HepG2 (cell line): Measurements from ENCODE around the gene CD207. TPM values are rescaled to one million over a fixed set of nuclear protein-coding genes. Genes with fewer than 3 reads are reported as not detected.

Source experiments
- ATAC-seq: fragments of 200-7000 bp; cut with Tn5 transposase; 3 replicates; pipeline ENCODE4 v1.9.1; 2020; ENCODE audit warnings: mild to moderate bottlenecking, moderate library complexity
- BruUV-seq: library from RNA; stranded (reverse); fragments of 400-500 nt; replicated peaks from 2 replicates; lab custom pipeline; 2021; lab: Mats Ljungman, UMichigan
- CTCF ChIA-PET: fragments of 300-600 bp; formaldehyde crosslinking; extraction: SDS; loops from one replicate; lab custom pipeline; 2021; ENCODE audit warnings: low total read pairs, inconsistent platforms, low intra/inter-chr PET ratio; lab: Yijun Ruan, JAX
- POLR2A ChIA-PET: fragments of 350-600 bp; sonication (Branson Sonifier 250); formaldehyde crosslinking; loops from one replicate; lab custom pipeline; 2020; ENCODE audit warnings: antibody characterized with exemption, inconsistent platforms; lab: Yijun Ruan, JAX
- DNase-seq: peaks from one replicate; pipeline ENCODE4 v3.0.0-alpha.2; 2015; ENCODE audit warnings: low spot score
- FAIRE-seq: peaks from 3 replicates; lab custom pipeline; 2011; peaks lifted over from hg19 to GRCh38; lab: Jason Lieb, UNC
- H2AFZ ChIP-seq: one replicate; pipeline ENCODE4 v1.6.1; 2011; ENCODE audit warnings: low read length, inconsistent platforms
- H3K27ac ChIP-seq: fragments of 300-600 bp; 3 replicates; pipeline ENCODE4 v1.8.0; 2011; ENCODE audit warnings: mixed run types, mild to moderate bottlenecking, mixed read lengths, low read length, inconsistent platforms; ENCODE audit not compliant: insufficient read depth; ENCODE audit errors: extremely low read length
- H3K27me3 ChIP-seq, 2 experiments: fragments of 200-600 bp in 1 of 2; 2 replicates in 1 of 2; 3 replicates in 1 of 2; pipeline versions ENCODE4 v1.6.0 to v1.8.0; 2011; ENCODE audit warnings: low read length in 2 of 2, mild to moderate bottlenecking in 2 of 2, moderate library complexity in 2 of 2, inconsistent platforms in 1 of 2; ENCODE audit not compliant: insufficient read depth in 2 of 2, control insufficient read depth in 1 of 2
- H3K36me3 ChIP-seq, 2 experiments: fragments of 200-600 bp in 1 of 2; replicated peaks in 1 of 2; 2 replicates in 1 of 2; 3 replicates in 1 of 2; pipeline versions ENCODE4 v1.5.1 to v1.8.0; 2011; ENCODE audit warnings: low read length in 2 of 2, inconsistent platforms in 1 of 2; ENCODE audit not compliant: insufficient read depth in 2 of 2, control insufficient read depth in 1 of 2
- H3K4me1 ChIP-seq: 2 replicates; pipeline ENCODE4 v1.5.1; 2012; ENCODE audit warnings: low read length, inconsistent platforms; ENCODE audit not compliant: insufficient read depth
- H3K4me2 ChIP-seq: 2 replicates; pipeline ENCODE4 v1.6.0; 2011; ENCODE audit warnings: low read depth, low read length, inconsistent platforms
- H3K4me3 ChIP-seq, 3 experiments: fragments of 200-600 bp in 1 of 3; sonication (generic), shearing (Covaris generic) in 1 of 3; replicated peaks in 1 of 3; 2 replicates each; pipeline ENCODE4 v1.5.1; 2011 to 2016; ENCODE audit warnings: low read length in 3 of 3, inconsistent platforms in 2 of 3, low read depth in 2 of 3, mild to moderate bottlenecking in 2 of 3, control low read depth in 1 of 3, mixed read lengths in 1 of 3; ENCODE audit not compliant: insufficient read depth in 1 of 3
- H3K79me2 ChIP-seq: one replicate; pipeline ENCODE4 v1.6.1; 2011; ENCODE audit warnings: low read length, inconsistent platforms; ENCODE audit not compliant: insufficient read depth
- H3K9ac ChIP-seq: 2 replicates; pipeline ENCODE4 v1.6.0; 2011; ENCODE audit warnings: mild to moderate bottlenecking, low read depth, low read length, inconsistent platforms; ENCODE audit not compliant: insufficient read depth
- H3K9me3 ChIP-seq: 2 replicates; pipeline ENCODE4 v1.5.1; 2012; ENCODE audit warnings: mild to moderate bottlenecking, low read length
- H4K20me1 ChIP-seq: 2 replicates; pipeline ENCODE4 v1.6.0; 2011; ENCODE audit warnings: inconsistent platforms, mild to moderate bottlenecking, low read length, moderate library complexity; ENCODE audit not compliant: insufficient read depth
- GPBP1L1 ChIP-seq: sonication (generic); formaldehyde crosslinking; IDR thresholded peaks from 2 replicates; pipeline ENCODE4 v1.5.0; 2020; ENCODE audit warnings: mild to moderate bottlenecking, missing genetic modification reagents
- HDAC6 ChIP-seq: fragments of 200-600 bp; sonication (generic); IDR thresholded peaks from 2 replicates; pipeline ENCODE4 v1.7.0; 2017; ENCODE audit warnings: mild to moderate bottlenecking, antibody characterized with exemption, low read length, low read depth
- HMGA1 ChIP-seq: sonication (generic); formaldehyde crosslinking; conservative IDR thresholded peaks from 2 replicates; pipeline ENCODE4 v1.4.0; 2020; ENCODE audit warnings: missing genetic modification reagents
- HNF1B ChIP-seq: sonication (generic); formaldehyde crosslinking; IDR thresholded peaks from 2 replicates; pipeline ENCODE4 v1.5.1; 2020; ENCODE audit warnings: mild to moderate bottlenecking, moderate library complexity, missing genetic modification reagents
- HNF4G ChIP-seq, 2 experiments: sonication (generic) in 1 of 2; formaldehyde crosslinking in 1 of 2; IDR thresholded peaks; 2 replicates each; pipeline versions ENCODE4 v1.4.0 to v1.6.1; 2011 to 2020; ENCODE audit warnings: borderline replicate concordance in 2 of 2, low read depth in 2 of 2, mild to moderate bottlenecking in 2 of 2, low read length in 1 of 2, missing genetic modification reagents in 1 of 2, moderate library complexity in 1 of 2
- HOXA5 ChIP-seq: sonication (generic); formaldehyde crosslinking; IDR thresholded peaks from 2 replicates; pipeline ENCODE4 v1.4.0; 2020; ENCODE audit warnings: missing genetic modification reagents
- NR2C2 ChIP-seq: sonication (generic); formaldehyde crosslinking; IDR thresholded peaks from 2 replicates; pipeline ENCODE4 v1.4.0; 2020; ENCODE audit warnings: missing genetic modification reagents, mild to moderate bottlenecking, moderate library complexity, borderline replicate concordance
- SALL1 ChIP-seq: sonication (generic); formaldehyde crosslinking; IDR thresholded peaks from 2 replicates; pipeline ENCODE4 v1.8.0; 2022; ENCODE audit warnings: mild to moderate bottlenecking, missing genetic modification reagents
- SP2 ChIP-seq: sonication (generic); formaldehyde crosslinking; IDR thresholded peaks from 2 replicates; pipeline ENCODE4 v1.5.1; 2020; ENCODE audit warnings: mild to moderate bottlenecking, missing genetic modification reagents
- TBX2 ChIP-seq: sonication (generic); formaldehyde crosslinking; IDR thresholded peaks from 2 replicates; pipeline ENCODE4 v1.5.0; 2020; ENCODE audit warnings: missing genetic modification reagents, mild to moderate bottlenecking, borderline replicate concordance
- TEAD3 ChIP-seq: optimal IDR thresholded peaks from 2 replicates; pipeline ENCODE3; 2016; ENCODE audit warnings: borderline replicate concordance
- ZBED4 ChIP-seq: sonication (generic); formaldehyde crosslinking; IDR thresholded peaks from 2 replicates; pipeline ENCODE4 v1.4.0; 2020; ENCODE audit warnings: missing genetic modification reagents, borderline replicate concordance
- ZFP82 ChIP-seq: sonication (generic); formaldehyde crosslinking; IDR thresholded peaks from 2 replicates; pipeline ENCODE4 v1.5.1; 2020; ENCODE audit warnings: mild to moderate bottlenecking, missing genetic modification reagents, borderline replicate concordance
- ZNF232 ChIP-seq: sonication (generic); formaldehyde crosslinking; IDR thresholded peaks from 2 replicates; pipeline ENCODE4 v1.4.0; 2020; ENCODE audit warnings: missing genetic modification reagents, borderline replicate concordance
- ZNF670 ChIP-seq: sonication (generic); formaldehyde crosslinking; IDR thresholded peaks from 2 replicates; pipeline ENCODE4 v1.8.0; 2022; ENCODE audit warnings: mild to moderate bottlenecking, missing genetic modification reagents, borderline replicate concordance
- WGBS: methylation state at CpG from one replicate; pipeline ENCODE4 v1.1.6; 2017; ENCODE audit warnings: low lambda C conversion rate; 5-methylcytosine and 5-hydroxymethylcytosine counted together
- in situ Hi-C: cut with HindIII; loops from 2 replicates; pipeline ENCODE4 v1.10.0; 2017; ENCODE audit warnings: low pct_unique_long_range_greater_than_20kb; ENCODE audit not compliant: extremely low pct_ligation_motif_present
- intact Hi-C: fragments of 100-400 bp; cut with micrococcal nuclease; formaldehyde crosslinking; loops from one replicate; pipeline ENCODE4 v1.10.0; 2022; ENCODE audit not compliant: unreplicated experiment
- polyA plus RNA-seq, 8 experiments: library from polyadenylated mRNA; depleted of rRNA in 3 of 8; stranded (reverse) in 7 of 8; unstranded in 1 of 8; fragments of >200 nt; fragmentation: Illumina TruSeq in 4 of 8; extraction: Trizol in 4 of 8; gene quantifications; 2 replicates each; pipeline versions ENCODE4 v1.2.1 to v1.2.3, GENCODE V29; 2011 to 2016; ENCODE audit warnings: low read depth in 4 of 8, missing spikeins in 1 of 8, mixed read lengths in 1 of 8; ENCODE audit not compliant: insufficient read depth in 1 of 8
- total RNA-seq, 5 experiments: library from RNA; depleted of rRNA; stranded (reverse); fragments of >200 nt; fragmentation: Illumina TruSeq; extraction: Trizol; gene quantifications; 2 replicates each; pipeline ENCODE4 v1.2.3, GENCODE V29; 2016; ENCODE audit warnings: low read depth in 1 of 5

CD207 gene
- total and polyA plus RNA-seq, 2 of the 13 experiments (the other 11 are each of a cell fraction or from before 2014, with no cell fraction given), result 0.09 to 0.15 TPM

GRCh38 chr2:70861777-70862625 is 26.4 kb upstream of the CD207 start:
- Histone ChIP-seq H3K36me3 (no peaks in the 10 kb centered on the region), H3K9me3 (no peaks in the 10 kb centered on the region), H4K20me1 (no peaks in the 10 kb centered on the region), H3K79me2 (no peaks in the 10 kb centered on the region), H3K4me3 (no peak overlapping the region), H3K4me2 (peak overlapping the region; percentile 38; the same call in 1 of the 2 replicates), H3K27ac (no peak overlapping the region), H3K9ac (no peak overlapping the region), H3K27me3 (peaks cover 0 to 18% of the 10 kb centered on the region in 2 experiments; a peak in 3 of 5 replicates), H2AFZ (no peak overlapping the region), H3K4me1 (peaks cover 25% of the 10 kb centered on the region)
- POLR2A ChIA-PET, result no interaction called here
- DNase-seq, result peak; percentile 76
- intact Hi-C loops, result loop anchor here (5.0 to 10.0 kb wide), 3 partner anchors 55 to 557 kb away; partner anchors contain the start of gene FAM136A
- BruUV-seq, result no TSS peak
- CTCF ChIA-PET, result interaction anchor here (0.7 to 4.9 kb wide), 5 partner anchors 10 to 139 kb away, joined by 3 to 52 read pairs (median 13); partner anchors contain the start of gene FIGLA
- in situ Hi-C loops, result loop anchor here (5.0 to 10.0 kb wide), 2 partner anchors 70 to 207 kb away; partner anchors contain the start of gene FIGLA
- 27% methylated on average over 21 of the region's 21 CpGs for WGBS
- FAIRE-seq, result peak; percentile 70
- ATAC-seq, result peak; percentile 89
- TF ChIP-seq HOXA5 (CRISPR knock-in tag) (no peak), SP2 (CRISPR knock-in tag) (no peak), ZFP82 (CRISPR knock-in tag) (no peak), TBX2 (peak; percentile 62), HNF4G (IDR thresholded peaks at IDR 0.05; ENCODE audit: borderline replicate concordance, low read depth, low read length) (no peak), HNF4G (CRISPR knock-in tag; IDR thresholded peaks at IDR 0.05; ENCODE audit: borderline replicate concordance, low read depth) (no peak), ZNF232 (CRISPR knock-in tag) (no peak), HMGA1 (CRISPR knock-in tag) (no peak), HNF1B (CRISPR knock-in tag) (peak; percentile 56; the same call in 1 of the 2 replicates), ZNF670 (no peak), SALL1 (peak; percentile 77), HDAC6 (no peak), NR2C2 (CRISPR knock-in tag) (no peak), ZBED4 (CRISPR knock-in tag) (0 out of 2 replicates have a peak, but pooled peaks have one; percentile 25), TEAD3 (CRISPR knock-in tag) (peak; percentile 42), GPBP1L1 (CRISPR knock-in tag) (no peak)
